Muscle of back (tissue), 10 donors: ENCODE data around the gene SLTM. TPM values are rescaled to one million over a fixed set of nuclear protein-coding genes. Genes with fewer than 3 reads are reported as not detected.

Experiments used
- polyA plus RNA-seq, 10 donors: library from polyadenylated mRNA; unstranded; fragments of 120-200 nt; gene quantifications; one replicate each; pipeline ENCODE4 v1.2.1, GENCODE V29; 2013; ENCODE audit not compliant: insufficient read length in 10 of 10

SLTM gene
- polyA plus RNA-seq, 10 donors: 48.8 to 81.5 (median 65.0) TPM

Other genes starting within 250 kb of the SLTM start
- gene ADAM10, start 184.0 kb downstream of the SLTM start, polyA plus RNA-seq: 100 to 1,000 TPM in 1 of 10 donors, 10 to 100 TPM in 9; 71.7 to 109 (median 85.8) TPM
- 10 to 100 TPM in 6 of 10 donors, 1 to 10 TPM in 4; 6.0 to 12.6 (median 10.1) TPM for gene MINDY2, start 162.4 kb downstream of the SLTM start, polyA plus RNA-seq
- gene RNF111, start 54.0 kb upstream of the SLTM start, polyA plus RNA-seq: 10 to 100 TPM; 16.4 to 29.9 (median 24.0) TPM
- 10 to 100 TPM; 14.3 to 31.1 (median 20.3) TPM for gene CCNB2, start 171.5 kb upstream of the SLTM start, polyA plus RNA-seq